Endothelial cell of umbilical vein (primary cell): Measurements from ENCODE around the gene RET.

Experiments
- CTCF ChIP-seq, 2 donors: IDR thresholded peaks; 1 replicate in 1 of 2; 2 replicates in 1 of 2; pipeline ENCODE4 v1.5.1; 2011; ENCODE audit warnings: low read length in 2 of 2, mild to moderate bottlenecking in 2 of 2, moderate library complexity in 2 of 2, control low read depth in 1 of 2, inconsistent platforms in 1 of 2, low read depth in 1 of 2; ENCODE audit not compliant: insufficient read depth in 1 of 2; ENCODE audit errors: extremely low read depth in 1 of 2
- EZH2 ChIP-seq: IDR thresholded peaks from 2 replicates; pipeline ENCODE4 v1.6.1; 2012; ENCODE audit warnings: borderline replicate concordance, low read depth, mild to moderate bottlenecking, moderate library complexity, low read length, inconsistent platforms; ENCODE audit not compliant: severe bottlenecking
- JUN ChIP-seq: IDR thresholded peaks from 2 replicates; pipeline ENCODE4 v1.6.1; 2011; ENCODE audit warnings: borderline replicate concordance, low read depth; ENCODE audit not compliant: insufficient read length, insufficient read depth
- POLR2A ChIP-seq: IDR thresholded peaks from 2 replicates; pipeline ENCODE4 v1.6.1; 2012; ENCODE audit warnings: low read depth, mild to moderate bottlenecking, control low read depth, low read length
- POLR2AphosphoS5 ChIP-seq: IDR thresholded peaks from 2 replicates; pipeline ENCODE4 v1.6.1; 2012; ENCODE audit warnings: low read depth, mild to moderate bottlenecking, control low read depth, low read length, moderate library complexity; ENCODE audit not compliant: insufficient read depth

GRCh38 chr10:43145311-43145710 lies 68.4 kb downstream of the RET start:
- TF ChIP-seq POLR2AphosphoS5 = no peak
- TF ChIP-seq CTCF (IDR thresholded peaks at IDR 0.05; ENCODE audit: extremely low read depth in 1 of 2, insufficient read depth in 1 of 2, low read depth in 1 of 2, low read length in 2 of 2) = no peak
- TF ChIP-seq EZH2 = no peak
- TF ChIP-seq POLR2A = no peak
- TF ChIP-seq JUN = no peak
